Dermis microvascular lymphatic vessel endothelial cell (primary cell): ENCODE data around the gene PARM1. TPM values are rescaled to one million over a fixed set of nuclear protein-coding genes. Genes with fewer than 3 reads are reported as not detected.

Experiments
- DNase-seq, 2 donors: peaks; one replicate each; pipeline versions ENCODE4 v3.0.0 to v3.0.0-alpha.2; 2010; ENCODE audit warnings: low read depth in 2 of 2
- total RNA-seq: library from RNA; depleted of rRNA; stranded (reverse); fragments of >200 nt; gene quantifications from 2 replicates; pipeline ENCODE4 v1.2.1, GENCODE V29; 2014

Gene PARM1
- total RNA-seq, 1 donor from 2014 or later: not detected

DNA sequence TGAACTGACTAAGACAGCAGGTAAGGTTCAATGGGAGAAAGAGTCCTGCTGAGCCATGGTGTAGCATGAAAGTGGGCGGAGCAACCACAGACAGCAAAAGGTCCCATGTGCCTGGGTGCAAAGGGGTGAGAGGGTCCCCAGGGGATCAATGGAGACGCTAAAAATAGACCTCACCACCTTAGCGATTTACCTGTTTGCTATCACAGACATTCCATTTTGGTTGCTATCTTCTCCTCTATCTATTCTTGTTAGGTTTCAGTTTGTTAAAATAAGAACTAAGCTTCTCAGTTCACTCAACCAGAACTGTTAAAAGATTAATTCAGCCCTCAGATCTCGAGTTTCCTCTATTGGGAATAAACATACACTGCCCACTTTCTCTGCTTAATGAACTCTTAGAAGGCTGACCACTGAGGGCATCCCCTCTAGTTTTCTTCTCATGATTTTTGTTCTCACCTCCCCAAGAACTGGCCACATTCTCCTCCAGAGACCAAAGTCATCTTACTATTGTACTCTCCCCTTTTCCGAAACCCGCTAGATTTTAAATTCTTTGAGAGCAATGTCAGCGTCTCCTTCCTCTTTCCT, 136.7 kb downstream of the PARM1 start:
- DNase-seq: no peak

DNA sequence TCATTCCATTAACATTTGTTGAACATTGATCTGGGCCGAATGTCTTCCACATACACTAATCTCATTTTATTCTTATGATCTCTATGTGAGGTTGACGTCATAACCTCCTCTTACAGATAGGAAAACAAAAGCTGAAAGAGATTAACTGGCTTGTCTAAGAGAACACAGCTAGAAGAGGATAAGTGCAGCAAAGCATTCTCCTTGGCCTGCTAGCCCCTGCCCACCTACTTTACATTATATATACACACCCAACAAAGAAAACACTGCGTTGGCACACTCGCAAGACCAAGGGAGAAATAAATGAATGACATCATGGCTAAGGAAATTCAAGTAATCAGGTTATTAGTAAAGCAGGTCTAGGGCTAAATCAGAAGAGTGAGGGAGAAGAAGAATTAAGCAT, 138.4 kb downstream of the PARM1 start:
- DNase-seq: no peak

DNA sequence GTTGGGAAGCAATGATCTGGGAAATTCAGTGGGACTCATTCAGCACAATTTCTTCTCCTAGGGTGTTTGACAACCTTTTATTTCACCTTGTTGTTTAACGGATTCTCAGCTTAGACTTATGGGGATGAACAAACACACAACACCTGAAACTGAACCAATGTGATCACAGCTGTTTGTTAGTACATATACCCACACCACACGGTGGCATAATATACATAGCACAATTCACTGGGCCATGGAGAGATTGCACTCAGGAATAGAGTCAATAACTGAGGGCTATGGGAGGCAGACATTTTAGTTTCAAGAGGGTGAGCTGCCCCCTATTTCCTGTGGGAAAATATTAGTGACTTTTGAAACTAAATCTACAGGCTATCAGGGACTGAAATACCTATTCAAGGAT, 148.0 kb downstream of the PARM1 start:
- DNase-seq: no peak

DNA sequence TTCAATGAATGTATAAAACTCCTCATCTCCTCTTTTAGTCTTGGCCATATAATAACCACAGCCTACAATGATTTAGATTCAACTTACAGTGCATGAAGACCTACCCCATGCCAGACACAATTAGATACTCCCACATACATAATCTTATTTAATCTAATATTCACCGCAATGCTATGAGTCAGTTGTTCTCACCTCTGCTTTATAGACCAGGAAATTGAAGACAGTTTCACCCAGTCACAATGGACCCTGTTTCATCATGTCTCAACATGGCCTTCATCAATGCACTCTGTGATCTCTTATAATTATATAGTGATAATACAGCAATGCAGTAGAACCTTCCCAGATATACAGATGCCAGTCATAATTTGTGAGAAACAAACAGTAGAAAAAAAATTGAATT, 148.6 kb downstream of the PARM1 start:
- no peak for DNase-seq

DNA sequence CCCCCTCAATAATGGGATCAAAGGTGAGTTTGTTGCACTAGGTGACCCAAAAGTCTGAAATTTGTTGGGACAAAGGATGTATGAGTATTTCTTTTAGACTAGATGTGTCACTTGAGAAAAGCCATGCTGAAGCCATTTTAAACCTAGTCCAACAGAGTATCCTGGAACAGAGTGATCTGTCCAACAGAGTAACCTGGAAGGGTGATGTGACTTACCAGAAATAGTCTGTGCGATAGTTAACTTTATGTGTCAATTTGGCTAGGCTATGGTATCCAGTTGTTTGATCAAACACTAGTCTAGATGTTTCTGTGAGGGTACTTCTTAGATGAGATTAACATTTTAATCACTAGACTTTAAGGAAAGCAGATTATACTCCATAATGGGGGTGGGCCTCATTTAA, 154.5 kb downstream of the PARM1 start:
- DNase-seq: no peak

DNA sequence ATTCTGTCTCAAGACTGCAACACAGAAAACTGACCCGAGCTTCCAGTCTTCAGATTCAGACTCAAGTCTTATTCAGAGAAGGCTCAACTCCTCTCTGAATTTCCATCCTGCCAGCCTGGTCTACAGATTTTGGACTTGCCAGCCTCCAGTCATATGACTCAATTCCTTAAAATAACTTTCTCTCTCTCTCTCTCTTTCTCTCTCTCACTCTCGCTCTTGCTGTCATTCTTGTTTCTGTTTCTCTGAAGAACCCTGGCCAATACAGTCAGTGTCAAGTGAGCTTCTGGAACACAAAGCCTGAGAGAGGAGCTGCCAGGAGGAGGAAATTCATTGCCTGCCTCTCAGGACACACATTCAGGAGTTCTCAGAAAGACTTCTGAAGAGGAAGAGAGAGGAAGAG, 154.9 kb downstream of the PARM1 start:
- no peak for DNase-seq

DNA sequence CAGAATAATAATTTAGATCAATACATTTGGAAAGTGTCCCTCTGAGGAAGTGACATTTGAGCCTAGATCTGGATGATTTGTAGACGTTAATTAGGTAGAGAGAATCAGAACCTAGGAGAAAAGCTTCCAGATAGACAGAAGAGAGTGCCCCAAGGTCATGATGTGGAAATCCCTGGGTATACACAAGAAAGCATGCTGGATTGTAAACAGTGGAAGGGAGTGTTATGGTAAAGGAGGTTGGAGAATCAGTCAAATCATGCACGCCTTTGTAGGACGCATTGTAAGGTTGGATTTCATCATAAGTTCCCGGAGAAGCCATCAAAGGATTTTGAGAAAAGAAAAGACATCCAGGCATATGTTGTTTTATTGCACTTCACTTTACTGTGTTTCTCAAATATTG, 156.3 kb downstream of the PARM1 start:
- DNase-seq: no peak

DNA sequence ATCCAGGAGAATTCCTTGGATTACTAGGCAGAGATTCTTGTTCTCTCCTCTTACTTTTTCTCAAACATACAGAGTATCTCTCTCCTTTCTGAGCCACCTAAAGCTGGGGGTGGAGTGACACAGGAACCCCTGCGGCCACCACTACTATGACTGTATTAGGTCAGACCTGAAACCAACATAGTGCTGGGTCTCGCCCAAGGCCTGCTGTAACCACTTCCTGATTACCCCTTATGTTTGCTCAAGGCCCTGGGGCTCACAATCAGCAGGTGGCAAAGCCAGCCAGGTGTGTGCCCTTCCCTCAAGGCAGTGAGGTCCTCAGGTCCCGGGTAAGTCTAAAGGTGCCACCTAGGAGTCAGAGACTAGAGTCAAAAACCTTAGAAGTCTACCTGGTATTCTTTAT, 166.4 kb downstream of the PARM1 start:
- DNase-seq: no peak

Other genes with a start within 250 kb of the PARM1 start
- gene BTC, start 138.6 kb upstream of the PARM1 start, total RNA-seq: not detected in 2 replicates